GM23338 (cell line): ENCODE data around the gene ZNF439.

Experiments used
- CTCF ChIP-seq, 2 experiments: fragments of 200-600 bp in 1 of 2; sonication (generic) in 1 of 2; conservative IDR thresholded peaks; 2 replicates each; pipeline versions ENCODE4 v1.5.1 to v1.6.1; 2016 to 2017; ENCODE audit warnings: antibody characterized with exemption in 2 of 2, low read depth in 2 of 2, mild to moderate bottlenecking in 2 of 2, moderate library complexity in 1 of 2
- EZH2 ChIP-seq: fragments of 200-600 bp; sonication (generic); IDR thresholded peaks from one replicate; pipeline ENCODE4 v1.8.0; 2017; ENCODE audit warnings: antibody characterized with exemption, mild to moderate bottlenecking, low read depth; ENCODE audit not compliant: unreplicated experiment
- EZH2phosphoT487 ChIP-seq: fragments of 200-600 bp; sonication (generic); IDR thresholded peaks from one replicate; pipeline ENCODE4 v1.8.1; 2018; ENCODE audit warnings: antibody characterized with exemption; ENCODE audit not compliant: unreplicated experiment

GRCh38 chr19:11821474-11822109 is 26.9 kb upstream of the ZNF439 start:
- TF ChIP-seq CTCF (conservative IDR thresholded peaks at IDR 0.05; ENCODE audit: low read depth in 2 of 2) (no peak), EZH2 (no peak), EZH2phosphoT487 (no peak)
